Naive thymus-derived CD8-positive, alpha-beta T cell (primary cell): ENCODE results near the gene CCL26. TPM values are rescaled to one million over a fixed set of nuclear protein-coding genes. Genes with fewer than 3 reads are reported as not detected.
"Not testable (repeated sequence)": the region's sequence is repeated elsewhere in the genome, so short reads cannot be mapped to it uniquely, and the experiment has no call there.

Source experiments
- ATAC-seq, 2 donors: fragments of 150-1000 bp; cut with Tn5 transposase in 1 of 2; sonication (Bioruptor Pico), chemical (Tn5 transposase) in 1 of 2; 1 replicate in 1 of 2; 2 replicates in 1 of 2; pipeline ENCODE4 v1.10.0; 2021; ENCODE audit warnings: mild to moderate bottlenecking in 2 of 2, moderate library complexity in 2 of 2
- POLR2A ChIA-PET: fragments of 350-600 bp; sonication (Branson Sonifier 250); formaldehyde crosslinking; loops from one replicate; lab custom pipeline; 2021; ENCODE audit warnings: antibody characterized with exemption; lab: Charles Lee
- DNase-seq, 10 donors: peaks; one replicate each; pipeline versions ENCODE4 v3.0.0 to v3.0.0-alpha.2; 2020 to 2022
- H3K27ac Mint-ChIP-seq, 10 donors: one replicate each; pipeline ENCODE4 v1.8.0; 2020 to 2022; ENCODE audit warnings: mild to moderate bottlenecking in 10 of 10, mixed read lengths in 10 of 10, moderate library complexity in 4 of 10, inconsistent platforms in 1 of 10
- H3K27me3 Mint-ChIP-seq, 5 donors: one replicate each; pipeline ENCODE4 v1.8.0; 2021 to 2022; ENCODE audit warnings: mixed read lengths in 5 of 5
- H3K36me3 Mint-ChIP-seq, 3 donors: one replicate each; pipeline ENCODE4 v1.8.0; 2020 to 2022; ENCODE audit warnings: mixed read lengths in 3 of 3, mild to moderate bottlenecking in 2 of 3, inconsistent platforms in 1 of 3
- H3K4me1 Mint-ChIP-seq, 4 donors: one replicate each; pipeline ENCODE4 v1.8.0; 2021 to 2022; ENCODE audit warnings: mixed read lengths in 4 of 4
- H3K4me3 Mint-ChIP-seq, 10 donors: one replicate each; pipeline ENCODE4 v1.8.0; 2020 to 2022; ENCODE audit warnings: mild to moderate bottlenecking in 10 of 10, mixed read lengths in 10 of 10, moderate library complexity in 6 of 10, inconsistent platforms in 1 of 10
- H3K9me3 Mint-ChIP-seq, 9 donors: one replicate each; pipeline ENCODE4 v1.8.0; 2020 to 2022; ENCODE audit warnings: mixed read lengths in 9 of 9, mild to moderate bottlenecking in 3 of 9, inconsistent platforms in 1 of 9, moderate library complexity in 1 of 9
- polyA plus RNA-seq, 3 donors: library from polyadenylated mRNA; unstranded; fragments of 300-500 nt; fragmentation: Illumina TruSeq; gene quantifications; one replicate each; pipeline ENCODE4 v1.2.3, GENCODE V29; 2021
- total RNA-seq, 8 experiments: library from RNA in 2 of 8; stranded (reverse) in 2 of 8; gene quantifications; one replicate each; pipeline ENCODE4 v1.2.3 and lab custom pipeline; 2021 to 2026

CCL26 gene
- total and polyA plus RNA-seq, 5 experiments from 2014 or later = not detected

DNA sequence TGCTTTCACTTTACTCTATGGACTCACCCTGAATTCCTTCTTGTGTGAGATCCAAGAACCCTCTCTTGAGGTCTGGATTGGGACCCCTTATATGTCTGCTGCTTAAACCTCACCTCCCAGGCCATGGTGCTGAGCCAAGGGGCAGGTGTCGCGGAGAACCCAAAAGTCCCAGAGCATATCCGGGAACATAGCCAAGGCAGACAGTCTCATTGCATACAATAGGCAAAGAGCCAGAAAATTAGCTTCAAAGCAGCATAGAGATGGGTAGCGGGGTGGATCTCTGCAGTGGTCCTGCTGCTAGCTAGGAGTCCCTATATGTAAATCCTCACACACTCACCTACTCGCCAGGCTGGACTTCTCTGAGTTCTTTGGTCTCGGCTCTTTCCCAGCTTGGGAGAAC lies 36.1 kb upstream of the CCL26 start:
- DNase-seq (no peak), ATAC-seq (no peak)
- Mint-ChIP-seq H3K4me1 (no peaks in the 10 kb centered on the region), H3K9me3 (peaks cover 0 to 24% (median 10%) of the 10 kb centered on the region in 9 donors), H3K36me3 (peaks cover 0 to 14% (median 8%) of the 10 kb centered on the region in 3 donors), H3K27me3 (peaks cover 0 to 11% (median 4%) of the 10 kb centered on the region in 5 donors), H3K27ac (no peak overlapping the region), H3K4me3 (no peak overlapping the region)
- POLR2A ChIA-PET = no interaction called here

DNA sequence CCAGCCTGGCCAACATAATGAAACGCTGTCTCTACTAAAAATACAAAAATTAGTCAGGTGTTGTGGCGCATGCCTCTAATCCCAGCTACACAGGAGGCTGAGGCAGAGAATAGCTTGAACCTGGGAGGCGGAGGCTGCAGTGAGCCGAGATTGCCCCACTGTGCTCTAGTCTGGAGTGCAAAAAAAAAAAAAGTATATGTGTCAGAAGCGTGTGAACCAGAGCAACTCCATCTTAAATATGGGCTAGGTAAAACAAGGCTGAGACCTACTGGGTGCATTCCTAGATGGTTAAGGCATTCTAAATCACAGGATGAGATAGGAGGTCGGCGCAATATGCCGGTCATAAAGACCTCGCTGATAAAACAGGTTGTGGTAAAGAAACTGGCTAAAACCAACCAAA lies 35.4 kb upstream of the CCL26 start:
- Mint-ChIP-seq H3K36me3 (peaks cover 0 to 14% (median 8%) of the 10 kb centered on the region in 3 donors), H3K4me1 (no peaks in the 10 kb centered on the region), H3K27ac (no peak overlapping the region), H3K27me3 (peaks cover 0 to 10% (median 4%) of the 10 kb centered on the region in 5 donors), H3K9me3 (peaks cover 0 to 24% (median 10%) of the 10 kb centered on the region in 9 donors), H3K4me3 (no peak overlapping the region)
- POLR2A ChIA-PET = no interaction called here
- ATAC-seq = no peak
- DNase-seq = no peak

DNA sequence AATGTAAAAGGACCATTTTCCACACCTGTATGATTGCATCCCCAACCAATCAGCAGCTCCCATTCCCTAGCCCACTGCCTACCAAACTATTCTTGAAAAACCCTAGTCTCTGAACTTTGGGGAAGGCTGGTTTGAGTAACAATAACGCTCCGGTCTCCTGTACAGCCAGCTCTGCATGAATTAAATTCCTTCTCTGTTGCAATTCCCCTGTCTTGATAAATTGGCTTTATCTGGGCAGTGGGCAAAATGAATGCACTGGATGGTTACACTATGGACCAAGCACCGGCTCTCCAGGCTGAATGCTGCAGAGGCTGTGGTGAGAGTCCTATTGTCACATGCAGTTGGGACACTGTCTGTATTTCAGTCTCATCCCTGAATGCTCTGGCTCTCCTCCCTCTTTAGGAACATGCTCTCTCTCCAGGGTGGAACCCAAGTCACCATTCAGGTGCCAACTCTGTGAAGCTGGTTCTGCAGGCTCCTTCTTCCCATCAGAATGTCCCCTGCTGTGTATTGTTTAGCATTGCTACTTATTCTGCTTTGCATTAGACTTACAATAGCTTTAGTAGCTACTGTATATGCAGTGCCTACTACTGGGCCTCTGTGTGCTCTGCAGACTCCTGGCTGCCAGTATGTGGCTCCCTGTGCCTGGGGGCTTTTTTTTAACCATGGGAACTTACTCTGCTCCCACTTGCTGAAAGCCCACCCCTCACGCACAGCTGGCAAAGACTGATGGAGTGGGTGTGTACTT lies 34.7 kb upstream of the CCL26 start:
- Mint-ChIP-seq H3K27ac (no peak overlapping the region), H3K9me3 (peaks cover 0 to 24% (median 10%) of the 10 kb centered on the region in 9 donors), H3K4me1 (no peaks in the 10 kb centered on the region), H3K4me3 (no peak overlapping the region), H3K36me3 (peaks cover 0 to 14% (median 8%) of the 10 kb centered on the region in 3 donors), H3K27me3 (peaks cover 0 to 9% (median 4%) of the 10 kb centered on the region in 5 donors)
- POLR2A ChIA-PET = no interaction called here
- ATAC-seq (no peak), DNase-seq (no peak)

GRCh38 chr7:75804705-75805104 lies 32.7 kb upstream of the CCL26 start:
- Mint-ChIP-seq H3K4me1 (no peaks in the 10 kb centered on the region), H3K27me3 (peaks cover 0 to 9% (median 4%) of the 10 kb centered on the region in 5 donors), H3K9me3 (peaks cover 0 to 24% (median 10%) of the 10 kb centered on the region in 9 donors), H3K27ac (no peak overlapping the region), H3K36me3 (peaks cover 0 to 14% (median 8%) of the 10 kb centered on the region in 3 donors), H3K4me3 (no peak overlapping the region)
- ATAC-seq (no peak), DNase-seq (no peak)
- POLR2A ChIA-PET = no interaction called here

DNA sequence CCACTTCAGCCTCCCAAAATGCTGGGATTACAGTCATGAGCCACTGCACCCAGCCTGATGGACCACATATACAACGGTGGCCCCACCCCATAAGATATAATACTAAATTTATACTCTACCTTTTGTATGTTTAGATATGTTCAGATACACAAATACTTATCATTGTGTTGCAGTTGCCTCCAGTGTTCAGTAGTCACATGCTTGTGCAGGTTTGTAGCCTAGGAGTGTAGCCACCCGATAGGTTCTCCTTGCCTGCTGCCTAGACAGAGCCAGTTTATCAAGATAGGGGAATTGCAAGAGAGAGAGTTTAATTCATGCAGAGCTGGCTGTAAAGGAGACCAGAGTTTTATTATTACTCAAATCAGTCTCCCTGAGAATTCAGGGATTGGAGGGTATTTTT lies 32.0 kb upstream of the CCL26 start:
- H3K4me3 Mint-ChIP-seq = no peak overlapping the region
- ATAC-seq (no peak), DNase-seq (no peak)
- H3K9me3 Mint-ChIP-seq = peaks cover 0 to 24% (median 10%) of the 10 kb centered on the region in 9 donors
- H3K36me3 Mint-ChIP-seq = peaks cover 0 to 14% (median 8%) of the 10 kb centered on the region in 3 donors
- peaks cover 0 to 9% (median 4%) of the 10 kb centered on the region in 5 donors for H3K27me3 Mint-ChIP-seq
- no peak overlapping the region for H3K27ac Mint-ChIP-seq
- H3K4me1 Mint-ChIP-seq = peaks cover 0 to 1% (median under 1%) of the 10 kb centered on the region in 4 donors
- POLR2A ChIA-PET = no interaction called here

GRCh38 chr7:75802552-75802821 lies 30.5 kb upstream of the CCL26 start:
- POLR2A ChIA-PET = no interaction called here
- H3K9me3 Mint-ChIP-seq = peaks cover 0 to 16% (median 10%) of the 10 kb centered on the region in 9 donors
- H3K27ac Mint-ChIP-seq = no peak overlapping the region
- DNase-seq = no peak
- no peak for ATAC-seq
- H3K36me3 Mint-ChIP-seq = peaks cover 0 to 11% (median 7%) of the 10 kb centered on the region in 3 donors
- peaks cover 0 to 11% (median 4%) of the 10 kb centered on the region in 5 donors for H3K27me3 Mint-ChIP-seq
- H3K4me1 Mint-ChIP-seq = peaks cover 0 to 3% (median under 1%) of the 10 kb centered on the region in 4 donors
- H3K4me3 Mint-ChIP-seq = no peak overlapping the region

DNA sequence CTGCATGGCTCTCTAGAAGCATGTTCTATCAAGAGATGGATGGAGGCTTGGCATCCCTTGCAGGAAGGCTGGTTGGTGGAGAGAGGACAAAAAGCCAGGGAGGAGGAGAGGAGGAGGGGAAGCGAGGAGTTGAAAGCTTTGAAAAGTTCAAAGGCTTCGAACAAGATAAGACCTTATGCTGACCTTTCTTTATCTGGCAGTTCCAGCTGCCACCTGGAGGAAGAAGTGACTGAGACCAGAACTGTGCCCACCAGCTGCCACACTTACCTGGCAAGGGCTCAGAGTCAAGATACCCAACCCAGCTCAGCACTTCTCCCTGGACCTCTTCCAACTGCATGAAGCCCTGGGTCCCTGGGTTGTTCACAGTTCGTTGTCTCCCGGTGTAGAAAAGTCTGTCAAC lies 26.8 kb upstream of the CCL26 start:
- H3K27ac Mint-ChIP-seq = peak overlapping the region in 1 of 10 donors; percentile 67
- ATAC-seq (no peak), DNase-seq (no peak)
- peaks cover 0 to 5% (median 2%) of the 10 kb centered on the region in 4 donors for H3K4me1 Mint-ChIP-seq
- POLR2A ChIA-PET = interaction anchor here (0.5 kb wide), 1 partner anchor 1579 kb away, joined by 3 read pairs; no protein-coding TSS in a partner anchor
- H3K9me3 Mint-ChIP-seq = no peaks in the 10 kb centered on the region
- H3K36me3 Mint-ChIP-seq = no peaks in the 10 kb centered on the region
- H3K4me3 Mint-ChIP-seq = no peak overlapping the region
- peaks cover 4 to 15% (median 8%) of the 10 kb centered on the region in 5 donors for H3K27me3 Mint-ChIP-seq

DNA sequence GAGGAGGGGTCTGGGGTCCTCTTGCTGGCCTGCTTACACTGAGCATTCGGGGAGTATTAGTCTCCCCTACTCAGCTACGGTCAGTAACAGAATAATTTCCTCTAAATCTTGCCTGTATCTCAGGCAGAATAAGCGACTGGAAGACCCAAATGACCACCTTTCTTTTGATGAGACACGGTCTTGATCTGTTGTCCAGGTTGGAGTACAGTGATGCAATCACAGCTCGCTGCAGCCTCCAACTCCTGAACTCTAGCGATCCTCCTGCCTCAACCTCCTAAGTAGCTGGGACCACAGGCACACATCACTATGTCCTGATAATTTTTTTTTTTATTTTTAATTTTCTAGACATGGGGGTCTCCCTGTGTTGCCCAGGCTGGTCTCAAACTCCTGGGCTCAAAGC lies 24.4 kb upstream of the CCL26 start:
- Mint-ChIP-seq H3K36me3 (no peaks in the 10 kb centered on the region), H3K27me3 (peaks cover 1 to 16% (median 10%) of the 10 kb centered on the region in 5 donors), H3K27ac (no peak overlapping the region), H3K9me3 (no peaks in the 10 kb centered on the region), H3K4me3 (no peak overlapping the region), H3K4me1 (peaks cover 0 to 5% (median 2%) of the 10 kb centered on the region in 4 donors)
- ATAC-seq = no peak
- POLR2A ChIA-PET = no interaction called here
- DNase-seq = no peak

GRCh38 chr7:75795831-75796285 lies 23.8 kb upstream of the CCL26 start:
- Mint-ChIP-seq H3K27ac (no peak overlapping the region), H3K9me3 (no peaks in the 10 kb centered on the region), H3K27me3 (peaks cover 1 to 16% (median 13%) of the 10 kb centered on the region in 5 donors), H3K4me1 (peaks cover 0 to 5% (median 2%) of the 10 kb centered on the region in 4 donors), H3K36me3 (no peaks in the 10 kb centered on the region), H3K4me3 (no peak overlapping the region)
- no peak for ATAC-seq
- no peak for DNase-seq
- POLR2A ChIA-PET = no interaction called here

DNA sequence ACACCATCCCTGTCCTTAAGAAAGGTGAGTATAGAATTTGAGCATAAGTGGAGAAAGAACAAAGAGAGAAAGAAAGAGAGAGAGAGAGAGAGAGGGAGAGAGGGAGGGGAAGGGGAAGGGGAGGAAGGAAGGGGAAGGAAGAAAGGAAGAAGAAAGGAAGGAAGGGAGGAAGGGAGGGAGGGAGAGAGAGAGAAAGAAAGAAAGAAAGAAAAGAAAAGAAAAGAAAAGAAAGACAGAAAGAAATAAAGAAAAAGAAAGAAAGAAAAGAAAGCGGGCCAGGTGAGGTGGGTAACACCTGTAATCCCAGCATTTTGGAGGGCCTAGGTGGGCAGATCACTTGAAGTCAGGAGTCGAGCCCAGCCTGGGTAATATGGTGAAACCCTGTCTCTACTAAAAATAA lies 21.7 kb upstream of the CCL26 start:
- no peaks in the 10 kb centered on the region for H3K36me3 Mint-ChIP-seq
- POLR2A ChIA-PET = no interaction called here
- DNase-seq = no peak
- H3K27me3 Mint-ChIP-seq = peaks cover 1 to 16% (median 13%) of the 10 kb centered on the region in 5 donors
- no peaks in the 10 kb centered on the region for H3K9me3 Mint-ChIP-seq
- peak overlapping the region in 2 of 10 donors; percentile 9 to 55 for H3K27ac Mint-ChIP-seq
- H3K4me3 Mint-ChIP-seq = no peak overlapping the region
- H3K4me1 Mint-ChIP-seq = peaks cover 0 to 3% (median 1%) of the 10 kb centered on the region in 4 donors
- ATAC-seq = no peak

- ATAC-seq, H3K4me3 Mint-ChIP-seq, H3K27ac Mint-ChIP-seq, POLR2A ChIA-PET, H3K36me3 Mint-ChIP-seq, H3K9me3 Mint-ChIP-seq, DNase-seq, H3K4me1 Mint-ChIP-seq: not testable (repeated sequence)
- peaks cover 1 to 16% (median 13%) of the 10 kb centered on the region in 5 donors for H3K27me3 Mint-ChIP-seq
These were observed 20.6 kb upstream of the CCL26 start for GRCh38 chr7:75792567-75792966.

- Mint-ChIP-seq H3K9me3 (no peaks in the 10 kb centered on the region), H3K4me1 (peaks cover 0 to 2% (median 0%) of the 10 kb centered on the region in 4 donors), H3K4me3 (no peak overlapping the region), H3K36me3 (no peaks in the 10 kb centered on the region), H3K27me3 (peaks cover 0 to 15% (median 6%) of the 10 kb centered on the region in 5 donors), H3K27ac (no peak overlapping the region)
- no peak for ATAC-seq
- POLR2A ChIA-PET = no interaction called here
- DNase-seq = no peak
These were observed 17.4 kb upstream of the CCL26 start for GRCh38 chr7:75789361-75789924.

DNA sequence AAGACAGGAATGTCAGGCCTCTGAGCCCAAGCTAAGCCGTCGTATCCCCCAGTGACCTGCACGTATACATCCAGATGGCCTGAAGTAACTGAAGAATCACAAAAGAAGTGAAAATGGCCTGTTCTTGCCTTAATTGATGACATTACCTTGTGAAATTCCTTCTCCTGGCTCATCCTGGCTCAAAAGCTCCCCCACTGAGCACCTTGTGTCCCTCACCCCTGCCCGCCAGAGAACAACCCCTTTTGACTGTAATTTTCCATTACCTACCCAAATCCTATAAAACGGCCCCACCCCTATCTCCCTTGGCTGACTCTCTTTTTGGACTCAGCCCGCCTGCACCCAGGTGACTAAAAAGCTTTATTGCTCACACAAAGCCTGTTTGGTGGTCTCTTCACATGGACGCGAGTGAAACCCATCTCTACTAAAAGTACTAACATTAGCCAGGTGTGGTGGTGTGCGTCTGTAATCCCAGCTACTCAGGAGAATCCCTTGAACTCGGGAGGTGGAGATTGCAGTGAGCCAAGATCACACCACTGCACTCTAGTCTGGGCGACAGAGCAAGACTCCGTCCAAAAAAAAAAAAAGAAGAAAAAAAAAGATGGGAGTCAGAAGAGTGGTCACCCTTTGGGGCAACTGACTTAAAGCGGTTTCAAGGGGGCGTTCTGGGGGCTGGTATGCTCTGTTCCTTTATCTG lies 16.3 kb upstream of the CCL26 start:
- H3K4me1 Mint-ChIP-seq, H3K4me3 Mint-ChIP-seq, POLR2A ChIA-PET, H3K36me3 Mint-ChIP-seq, DNase-seq, H3K27me3 Mint-ChIP-seq, H3K27ac Mint-ChIP-seq, H3K9me3 Mint-ChIP-seq, ATAC-seq: not testable (repeated sequence)
